Ishikawa (cell line): ENCODE measurements around the gene DOK7.

Experiments
- CREB1 ChIP-seq: IDR thresholded peaks from 2 replicates; pipeline ENCODE4 v1.6.1; 2012; ENCODE audit warnings: low read depth
- EP300 ChIP-seq: IDR thresholded peaks from 2 replicates; pipeline ENCODE4 v1.6.1; 2012; ENCODE audit warnings: borderline replicate concordance
- FOXM1 ChIP-seq: IDR thresholded peaks from 2 replicates; pipeline ENCODE4 v1.6.1; 2012; ENCODE audit warnings: low read depth, borderline replicate concordance
- MAX ChIP-seq: IDR thresholded peaks from 2 replicates; pipeline ENCODE4 v1.6.1; 2012
- RAD21 ChIP-seq: IDR thresholded peaks from 2 replicates; pipeline ENCODE4 v1.6.1; 2012; ENCODE audit warnings: low read depth
- TCF12 ChIP-seq: IDR thresholded peaks from 2 replicates; pipeline ENCODE4 v1.6.1; 2012; ENCODE audit warnings: low read depth
- YY1 ChIP-seq: IDR thresholded peaks from 2 replicates; pipeline ENCODE4 v1.6.1; 2012; ENCODE audit warnings: low read depth
- ZBTB7A ChIP-seq: IDR thresholded peaks from 2 replicates; pipeline ENCODE4 v1.6.1; 2012; ENCODE audit warnings: low read depth
- TF ChIP-seq, protein P1 (sequence below): IDR thresholded peaks from 2 replicates; pipeline ENCODE4 v1.6.1; 2012; ENCODE audit warnings: low read depth, mild to moderate bottlenecking

DNA sequence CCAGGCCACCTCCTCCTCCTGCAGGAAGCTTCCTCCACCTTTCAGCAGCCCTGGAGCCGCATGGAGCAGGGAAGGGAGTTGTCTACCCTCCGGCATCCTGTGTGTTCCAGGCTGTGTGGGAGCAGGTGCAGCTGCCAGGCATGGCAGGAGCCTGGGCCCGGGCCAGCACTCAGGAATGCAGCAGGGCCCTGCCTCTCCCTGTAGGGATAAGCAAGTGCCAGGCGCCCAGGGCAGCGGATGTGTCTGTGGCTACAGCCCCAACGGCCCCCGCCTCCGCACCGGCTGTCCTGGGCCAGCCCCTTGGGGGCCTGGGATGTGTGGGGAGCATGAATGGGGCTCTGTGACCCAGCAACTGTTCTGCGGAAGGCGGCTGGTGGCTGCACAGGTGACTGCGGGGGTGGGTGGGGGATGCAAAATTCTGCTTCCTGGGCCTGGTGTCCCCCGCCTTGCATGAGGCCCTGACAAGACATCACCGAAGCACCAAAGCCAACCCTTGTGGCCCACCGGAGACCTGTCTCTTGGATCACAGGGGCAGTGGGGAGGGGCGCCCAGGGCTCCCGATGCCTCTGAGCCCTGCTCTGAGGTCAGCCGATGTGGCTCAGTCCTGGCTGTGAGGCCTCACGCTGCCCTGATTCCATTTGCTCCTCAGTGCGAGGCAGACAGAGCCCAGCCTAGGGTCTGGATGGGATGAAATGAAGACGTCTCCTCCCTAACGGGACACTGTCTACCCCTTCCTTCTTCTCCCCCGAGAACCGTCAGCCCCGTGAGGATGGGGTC is 1.4 kb upstream of the DOK7 start:
- peak; percentile 77 for TF ChIP-seq YY1
- peak; percentile 90 for TF ChIP-seq FOXM1
- TF ChIP-seq, protein P1, sequence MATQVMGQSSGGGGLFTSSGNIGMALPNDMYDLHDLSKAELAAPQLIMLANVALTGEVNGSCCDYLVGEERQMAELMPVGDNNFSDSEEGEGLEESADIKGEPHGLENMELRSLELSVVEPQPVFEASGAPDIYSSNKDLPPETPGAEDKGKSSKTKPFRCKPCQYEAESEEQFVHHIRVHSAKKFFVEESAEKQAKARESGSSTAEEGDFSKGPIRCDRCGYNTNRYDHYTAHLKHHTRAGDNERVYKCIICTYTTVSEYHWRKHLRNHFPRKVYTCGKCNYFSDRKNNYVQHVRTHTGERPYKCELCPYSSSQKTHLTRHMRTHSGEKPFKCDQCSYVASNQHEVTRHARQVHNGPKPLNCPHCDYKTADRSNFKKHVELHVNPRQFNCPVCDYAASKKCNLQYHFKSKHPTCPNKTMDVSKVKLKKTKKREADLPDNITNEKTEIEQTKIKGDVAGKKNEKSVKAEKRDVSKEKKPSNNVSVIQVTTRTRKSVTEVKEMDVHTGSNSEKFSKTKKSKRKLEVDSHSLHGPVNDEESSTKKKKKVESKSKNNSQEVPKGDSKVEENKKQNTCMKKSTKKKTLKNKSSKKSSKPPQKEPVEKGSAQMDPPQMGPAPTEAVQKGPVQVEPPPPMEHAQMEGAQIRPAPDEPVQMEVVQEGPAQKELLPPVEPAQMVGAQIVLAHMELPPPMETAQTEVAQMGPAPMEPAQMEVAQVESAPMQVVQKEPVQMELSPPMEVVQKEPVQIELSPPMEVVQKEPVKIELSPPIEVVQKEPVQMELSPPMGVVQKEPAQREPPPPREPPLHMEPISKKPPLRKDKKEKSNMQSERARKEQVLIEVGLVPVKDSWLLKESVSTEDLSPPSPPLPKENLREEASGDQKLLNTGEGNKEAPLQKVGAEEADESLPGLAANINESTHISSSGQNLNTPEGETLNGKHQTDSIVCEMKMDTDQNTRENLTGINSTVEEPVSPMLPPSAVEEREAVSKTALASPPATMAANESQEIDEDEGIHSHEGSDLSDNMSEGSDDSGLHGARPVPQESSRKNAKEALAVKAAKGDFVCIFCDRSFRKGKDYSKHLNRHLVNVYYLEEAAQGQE = no peak
- peak; percentile 98 for TF ChIP-seq TCF12
- peak; percentile 86 for TF ChIP-seq MAX
- no peak for TF ChIP-seq CREB1
- peak; percentile 74 for TF ChIP-seq ZBTB7A
- no peak; the same call in 1 of the 2 replicates for TF ChIP-seq RAD21
- peak; percentile 97 for TF ChIP-seq EP300
